Neural progenitor cell (in vitro differentiated cells): ENCODE results near the gene PYHIN1. TPM values are rescaled to one million over a fixed set of nuclear protein-coding genes. Genes with fewer than 3 reads are reported as not detected.
A peak's percentile ranks its signal among the peaks of the same experiment; 100 is the strongest.

ENCODE experiments used
- DNase-seq: peaks from one replicate; pipeline ENCODE4 v3.0.0-alpha.2; 2016; ENCODE audit warnings: low spot score
- H2AFZ ChIP-seq: fragments of 200-600 bp; sonication (generic); replicated peaks from 2 replicates; pipeline ENCODE4 v1.6.1; 2016; ENCODE audit warnings: antibody characterized with exemption
- H3F3A ChIP-seq: fragments of 200-600 bp; sonication (generic); 2 replicates; pipeline ENCODE4 v1.6.1; 2016; ENCODE audit warnings: antibody characterized with exemption, low read depth
- H3K27ac ChIP-seq: fragments of 200-600 bp; sonication (generic); 2 replicates; pipeline ENCODE4 v1.5.1; 2016; ENCODE audit warnings: mild to moderate bottlenecking
- H3K27me3 ChIP-seq: fragments of 200-600 bp; sonication (generic); 2 replicates; pipeline ENCODE4 v1.6.1; 2016; ENCODE audit warnings: mild to moderate bottlenecking, moderate library complexity
- H3K36me3 ChIP-seq: fragments of 200-600 bp; sonication (generic); 2 replicates; pipeline ENCODE4 v1.5.1; 2016
- H3K4me1 ChIP-seq: fragments of 200-600 bp; sonication (generic); 2 replicates; pipeline ENCODE4 v1.6.1; 2016; ENCODE audit warnings: mixed run types
- H3K4me2 ChIP-seq: fragments of 200-600 bp; sonication (generic); 2 replicates; pipeline ENCODE4 v1.6.1; 2016
- H3K4me3 ChIP-seq: fragments of 200-600 bp; sonication (generic); 2 replicates; pipeline ENCODE4 v1.5.1; 2016
- H3K79me2 ChIP-seq: fragments of 200-600 bp; sonication (generic); 2 replicates; pipeline ENCODE4 v1.6.1; 2016; ENCODE audit warnings: low read depth
- H3K9ac ChIP-seq: fragments of 200-600 bp; sonication (generic); 2 replicates; pipeline ENCODE4 v1.6.1; 2016
- H3K9me3 ChIP-seq: fragments of 200-600 bp; sonication (generic); 2 replicates; pipeline ENCODE4 v1.5.1; 2016; ENCODE audit warnings: low read depth
- H4K20me1 ChIP-seq: fragments of 200-600 bp; sonication (generic); 2 replicates; pipeline ENCODE4 v1.6.1; 2016; ENCODE audit warnings: low read depth
- H3K27ac Mint-ChIP-seq: 3 replicates; pipeline ENCODE4 v1.8.0; 2021; ENCODE audit warnings: mixed read lengths
- H3K27me3 Mint-ChIP-seq: 2 replicates; pipeline ENCODE4 v1.8.0; 2022; ENCODE audit warnings: low read depth, mild to moderate bottlenecking, inconsistent platforms, moderate library complexity, mixed read lengths; ENCODE audit not compliant: insufficient read depth
- H3K36me3 Mint-ChIP-seq: 3 replicates; pipeline ENCODE4 v1.8.0; 2021; ENCODE audit warnings: mixed read lengths
- H3K4me1 Mint-ChIP-seq: 3 replicates; pipeline ENCODE4 v1.8.0; 2021; ENCODE audit warnings: mixed read lengths
- H3K4me3 Mint-ChIP-seq: 3 replicates; pipeline ENCODE4 v1.8.0; 2021; ENCODE audit warnings: mild to moderate bottlenecking, moderate library complexity, mixed read lengths
- H3K9me3 Mint-ChIP-seq: 3 replicates; pipeline ENCODE4 v1.8.0; 2020; ENCODE audit warnings: mixed read lengths
- CTCF ChIP-seq: fragments of 200-600 bp; sonication (generic); IDR thresholded peaks from 2 replicates; pipeline ENCODE4 v1.5.1; 2017; ENCODE audit warnings: antibody characterized with exemption, mild to moderate bottlenecking
- EZH2 ChIP-seq: fragments of 200-600 bp; sonication (generic); IDR thresholded peaks from 2 replicates; pipeline ENCODE4 v1.6.1; 2017; ENCODE audit warnings: antibody characterized with exemption, mild to moderate bottlenecking, moderate library complexity
- EZH2phosphoT487 ChIP-seq: fragments of 200-600 bp; sonication (generic); IDR thresholded peaks from 2 replicates; pipeline ENCODE4 v1.6.1; 2017; ENCODE audit warnings: antibody characterized with exemption
- total RNA-seq: library from RNA; depleted of rRNA; stranded (reverse); fragments of >200 nt; gene quantifications from 2 replicates; pipeline ENCODE4 v1.2.3, GENCODE V29; 2015; ENCODE audit warnings: low replicate concordance

The PYHIN1 gene
- total RNA-seq, 1 donor from 2014 or later: not detected

- no peaks in the 10 kb centered on the region for H3K79me2 ChIP-seq
- no peaks in the 10 kb centered on the region for H3K4me1 Mint-ChIP-seq
- no peak overlapping the region for H3K4me3 ChIP-seq
Observed at GRCh38 chr1:159012495-159012894, 81.1 kb downstream of the PYHIN1 start.

GRCh38 chr1:159014003-159014571 is 82.7 kb downstream of the PYHIN1 start:
- Histone ChIP-seq H4K20me1 (no peaks in the 10 kb centered on the region), H3K9ac (no peak overlapping the region), H3K9me3 (no peaks in the 10 kb centered on the region), H3K27me3 (no peaks in the 10 kb centered on the region), H3K27ac (no peak overlapping the region), H3K4me2 (no peak overlapping the region), H3K79me2 (no peaks in the 10 kb centered on the region), H3K36me3 (no peaks in the 10 kb centered on the region), H3F3A (no peaks in the 10 kb centered on the region), H2AFZ (no peak overlapping the region), H3K4me1 (no peaks in the 10 kb centered on the region), H3K4me3 (no peak overlapping the region)
- H3K27me3 Mint-ChIP-seq: peaks cover 3% of the 10 kb centered on the region
- TF ChIP-seq CTCF: no peak
- TF ChIP-seq EZH2: no peak
- no peak for TF ChIP-seq EZH2phosphoT487
- H3K4me3 Mint-ChIP-seq: no peak overlapping the region
- no peak overlapping the region for H3K27ac Mint-ChIP-seq
- no peaks in the 10 kb centered on the region for H3K4me1 Mint-ChIP-seq
- H3K36me3 Mint-ChIP-seq: no peaks in the 10 kb centered on the region
- no peak for DNase-seq
- H3K9me3 Mint-ChIP-seq: no peaks in the 10 kb centered on the region

More at GRCh38 chr1:159012495-159012894, 81.1 kb downstream of the PYHIN1 start:
- Mint-ChIP-seq H3K27me3 (peaks cover 3% of the 10 kb centered on the region), H3K36me3 (no peaks in the 10 kb centered on the region), H3K4me3 (no peak overlapping the region), H3K27ac (no peak overlapping the region), H3K9me3 (no peaks in the 10 kb centered on the region)
- no peaks in the 10 kb centered on the region for H3K4me1 ChIP-seq
- no peaks in the 10 kb centered on the region for H3F3A ChIP-seq
- H3K9ac ChIP-seq: no peak overlapping the region
- TF ChIP-seq EZH2phosphoT487 (no peak), EZH2 (no peak), CTCF (no peak)
- no peaks in the 10 kb centered on the region for H3K36me3 ChIP-seq
- no peaks in the 10 kb centered on the region for H3K27me3 ChIP-seq
- no peaks in the 10 kb centered on the region for H3K9me3 ChIP-seq
- no peak overlapping the region for H3K4me2 ChIP-seq
- H2AFZ ChIP-seq: no peak overlapping the region
- no peak overlapping the region for H3K27ac ChIP-seq
- no peaks in the 10 kb centered on the region for H4K20me1 ChIP-seq
- peak; percentile 69 for DNase-seq

GRCh38 chr1:159014851-159015250 is 83.5 kb downstream of the PYHIN1 start:
- no peaks in the 10 kb centered on the region for H3K36me3 Mint-ChIP-seq
- H3K27me3 ChIP-seq: no peaks in the 10 kb centered on the region
- H3K27ac Mint-ChIP-seq: no peak overlapping the region
- H3K27ac ChIP-seq: no peak overlapping the region
- no peaks in the 10 kb centered on the region for H3K36me3 ChIP-seq
- no peak overlapping the region for H3K9ac ChIP-seq
- no peak overlapping the region for H3K4me2 ChIP-seq
- no peak overlapping the region for H3K4me3 ChIP-seq
- peaks cover 2% of the 10 kb centered on the region for H3K27me3 Mint-ChIP-seq
- TF ChIP-seq CTCF (no peak), EZH2 (no peak)
- no peaks in the 10 kb centered on the region for H3K4me1 Mint-ChIP-seq
- H4K20me1 ChIP-seq: no peaks in the 10 kb centered on the region
- no peak overlapping the region for H2AFZ ChIP-seq
- no peaks in the 10 kb centered on the region for H3F3A ChIP-seq
- H3K4me1 ChIP-seq: no peaks in the 10 kb centered on the region
- no peaks in the 10 kb centered on the region for H3K9me3 ChIP-seq
- no peak overlapping the region for H3K4me3 Mint-ChIP-seq
- no peaks in the 10 kb centered on the region for H3K9me3 Mint-ChIP-seq
- no peaks in the 10 kb centered on the region for H3K79me2 ChIP-seq
- DNase-seq: no peak
